DLD1 (cell line): ENCODE data around the gene ALKBH7.
"Not testable (repeated sequence)": the region's sequence is repeated elsewhere in the genome, so short reads cannot be mapped to it uniquely, and the experiment has no call there.

Experiments
- in situ Hi-C: cut with HindIII; loops from 2 replicates; pipeline ENCODE4 v1.10.0; 2017; ENCODE audit warnings: low sequenced_read_pairs

The ALKBH7 gene

DNA sequence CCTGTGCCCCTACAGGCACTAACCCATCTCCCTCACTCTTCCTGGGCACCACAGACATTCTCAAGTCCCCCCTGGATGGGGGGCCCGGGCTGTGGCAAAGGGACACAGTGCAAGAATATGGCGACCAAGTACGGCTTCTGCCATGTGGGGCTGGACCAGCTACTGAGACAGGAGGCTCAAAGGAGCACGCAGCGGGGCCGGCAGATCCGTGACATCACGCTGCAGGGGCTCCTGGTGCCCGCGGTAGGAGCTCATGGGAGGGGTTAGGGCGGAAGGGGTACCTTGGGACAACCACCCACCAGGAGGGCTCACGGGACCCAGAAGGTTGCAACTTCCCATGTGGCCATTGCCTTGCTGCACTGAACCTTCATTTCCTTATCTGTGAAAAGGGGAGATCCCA lies 23.7 kb downstream of the ALKBH7 start:
- in situ Hi-C loops, result no loop called here

DNA sequence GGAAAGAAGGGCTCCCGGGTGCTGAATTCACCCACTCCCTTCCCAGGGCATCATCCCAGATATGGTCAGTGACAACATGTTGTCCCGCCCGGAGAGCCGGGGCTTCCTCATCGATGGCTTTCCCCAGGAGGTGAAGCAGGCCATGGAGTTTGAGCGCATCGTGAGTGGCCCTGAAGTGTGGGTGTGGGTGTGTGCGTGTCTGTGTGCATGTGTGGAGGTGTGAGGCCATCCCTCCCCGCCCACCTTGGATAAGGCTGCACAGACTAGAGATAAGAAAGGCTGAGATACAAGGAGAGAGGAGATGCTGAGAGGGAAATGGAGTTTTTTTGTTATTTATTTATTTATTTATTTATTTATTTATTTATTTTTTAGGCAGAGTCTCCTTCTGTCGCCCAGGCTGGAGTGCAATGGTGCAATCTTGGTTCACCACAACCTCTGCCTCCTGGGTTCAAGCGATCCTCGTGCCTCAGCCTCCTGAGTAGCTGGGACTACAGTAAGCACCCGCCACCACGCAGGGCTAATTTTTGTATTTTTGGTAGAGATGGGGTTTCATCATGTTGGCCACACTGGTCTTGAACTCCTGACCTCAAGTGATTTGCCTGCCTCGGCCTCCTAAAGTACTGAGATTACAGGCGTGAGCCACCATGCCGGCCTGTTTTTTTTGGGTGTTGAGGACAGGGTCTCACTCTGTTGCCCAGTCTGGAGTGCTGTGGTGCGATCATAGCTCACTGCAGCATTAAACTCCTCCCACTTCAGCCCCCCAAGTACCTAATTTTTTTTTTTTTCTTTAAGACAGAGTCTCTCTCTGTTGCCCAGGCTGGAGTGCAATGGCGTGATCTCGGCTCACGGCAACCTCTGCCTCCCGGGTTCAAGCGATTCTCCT lies 27.7 kb downstream of the ALKBH7 start:
- in situ Hi-C loops, result not testable (repeated sequence)

- in situ Hi-C loops, result no loop called here
These were observed 29.5 kb downstream of the ALKBH7 start for GRCh38 chr19:6402058-6402457.

DNA sequence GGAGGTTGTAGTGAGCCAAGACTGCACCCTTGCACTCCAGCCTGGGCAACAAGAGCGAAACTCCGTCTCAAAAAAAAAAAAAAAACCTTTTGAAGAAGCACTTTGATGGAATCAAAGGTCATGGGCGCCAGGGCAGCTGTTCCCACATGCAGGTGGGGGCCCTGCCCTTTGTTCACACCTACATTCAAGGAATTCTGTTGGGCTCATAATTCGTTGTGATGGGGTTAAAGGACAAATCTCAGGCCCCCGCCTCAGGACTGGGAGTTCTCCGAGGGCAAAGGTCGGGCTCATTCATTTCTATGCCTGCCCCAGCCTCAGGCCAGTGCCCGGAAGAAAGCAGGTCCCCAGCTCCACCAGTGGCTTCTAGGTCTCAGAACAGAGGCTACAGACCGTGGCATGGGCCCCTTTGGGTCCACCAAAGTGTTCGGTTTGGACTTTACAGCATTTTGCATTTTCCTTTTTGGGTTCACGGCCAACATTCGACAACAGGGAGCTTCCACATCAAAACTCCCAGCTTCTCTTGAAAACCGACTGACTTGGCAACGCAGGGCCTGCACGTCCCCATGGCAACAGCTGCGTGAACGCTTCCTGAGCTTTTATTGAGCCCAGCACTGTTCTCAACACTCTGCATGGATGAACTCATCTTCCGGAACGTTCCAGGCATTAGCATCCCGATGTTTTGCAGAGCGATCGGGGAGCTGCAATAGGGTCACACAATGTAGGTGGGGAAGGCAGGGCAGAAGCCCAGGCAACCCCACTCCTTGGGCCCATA lies 30.4 kb downstream of the ALKBH7 start:
- in situ Hi-C loops, result no loop called here

GRCh38 chr19:6406401-6406800 lies 33.8 kb downstream of the ALKBH7 start:
- in situ Hi-C loops, result no loop called here

- in situ Hi-C loops, result no loop called here
These were observed 36.8 kb downstream of the ALKBH7 start for GRCh38 chr19:6409346-6409745.

DNA sequence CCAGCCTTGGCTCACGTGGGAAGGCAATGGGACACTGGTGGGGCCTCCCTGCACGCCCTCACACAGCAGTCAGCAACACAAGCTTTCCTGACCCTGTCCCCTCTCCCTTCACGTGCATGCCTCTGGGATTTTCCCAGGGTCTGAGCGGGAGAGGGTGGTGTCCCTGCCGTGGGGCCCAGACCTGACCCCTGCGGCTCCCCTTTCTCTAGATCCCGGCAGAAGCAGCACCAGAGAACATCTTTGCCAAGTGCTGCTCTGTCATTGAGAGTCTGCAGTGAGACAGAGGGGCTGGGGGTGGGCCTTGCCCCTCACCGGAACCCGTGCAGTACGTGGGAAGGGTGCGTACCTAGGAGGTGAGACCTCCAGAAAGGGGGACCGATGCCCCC lies 39.5 kb downstream of the ALKBH7 start:
- in situ Hi-C loops, result no loop called here

DNA sequence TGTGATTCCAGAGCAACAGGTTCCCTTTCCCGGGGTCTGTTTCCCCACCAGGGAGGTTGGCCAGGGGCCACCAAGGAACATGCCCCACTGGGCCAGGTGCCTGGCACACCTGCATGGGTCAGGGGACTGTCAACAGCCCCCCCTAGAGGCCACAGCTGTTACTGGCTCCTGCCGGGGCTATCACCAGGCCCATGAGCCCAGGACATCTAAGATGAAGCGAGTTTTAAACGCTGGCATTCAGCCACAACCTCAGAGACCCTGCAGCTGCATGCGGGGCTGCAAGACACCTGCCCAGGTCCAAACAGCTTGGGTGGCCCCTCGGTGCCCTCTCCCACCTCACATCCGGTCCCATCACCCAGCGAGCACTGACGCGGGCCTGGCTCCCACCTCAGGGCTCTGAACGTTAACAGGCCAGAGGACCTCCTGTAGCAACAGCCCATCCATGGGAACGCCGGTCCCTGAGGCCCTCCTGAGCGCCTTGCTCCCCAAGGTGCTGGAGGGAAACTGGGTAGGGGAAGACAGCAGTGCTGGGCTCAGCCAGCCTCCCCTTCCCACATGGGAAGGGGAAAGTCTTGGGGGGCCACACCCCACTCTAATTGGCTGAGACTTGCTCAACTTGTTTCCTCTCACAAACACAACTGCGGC lies 40.0 kb downstream of the ALKBH7 start:
- in situ Hi-C loops, result no loop called here

DNA sequence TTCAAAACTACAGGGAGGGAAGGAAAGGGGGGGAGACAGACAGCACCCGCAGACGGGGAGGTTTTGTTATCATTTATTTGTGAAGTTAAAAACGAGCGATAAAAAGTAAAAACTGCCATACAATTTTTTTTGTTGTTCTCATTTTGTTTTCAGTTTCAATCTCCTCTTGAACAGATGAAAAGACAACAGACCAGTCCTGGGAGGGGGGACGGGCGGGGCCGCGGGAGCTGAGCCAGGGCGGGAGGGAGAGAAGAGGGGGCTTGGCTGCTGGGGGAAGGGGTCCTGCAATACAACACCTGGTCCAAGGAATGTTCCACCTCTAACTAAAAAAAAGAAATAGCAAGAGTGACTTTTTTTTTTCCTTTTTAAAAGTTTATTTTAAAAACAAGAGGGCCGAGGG lies 40.7 kb downstream of the ALKBH7 start:
- in situ Hi-C loops, result no loop called here

DNA sequence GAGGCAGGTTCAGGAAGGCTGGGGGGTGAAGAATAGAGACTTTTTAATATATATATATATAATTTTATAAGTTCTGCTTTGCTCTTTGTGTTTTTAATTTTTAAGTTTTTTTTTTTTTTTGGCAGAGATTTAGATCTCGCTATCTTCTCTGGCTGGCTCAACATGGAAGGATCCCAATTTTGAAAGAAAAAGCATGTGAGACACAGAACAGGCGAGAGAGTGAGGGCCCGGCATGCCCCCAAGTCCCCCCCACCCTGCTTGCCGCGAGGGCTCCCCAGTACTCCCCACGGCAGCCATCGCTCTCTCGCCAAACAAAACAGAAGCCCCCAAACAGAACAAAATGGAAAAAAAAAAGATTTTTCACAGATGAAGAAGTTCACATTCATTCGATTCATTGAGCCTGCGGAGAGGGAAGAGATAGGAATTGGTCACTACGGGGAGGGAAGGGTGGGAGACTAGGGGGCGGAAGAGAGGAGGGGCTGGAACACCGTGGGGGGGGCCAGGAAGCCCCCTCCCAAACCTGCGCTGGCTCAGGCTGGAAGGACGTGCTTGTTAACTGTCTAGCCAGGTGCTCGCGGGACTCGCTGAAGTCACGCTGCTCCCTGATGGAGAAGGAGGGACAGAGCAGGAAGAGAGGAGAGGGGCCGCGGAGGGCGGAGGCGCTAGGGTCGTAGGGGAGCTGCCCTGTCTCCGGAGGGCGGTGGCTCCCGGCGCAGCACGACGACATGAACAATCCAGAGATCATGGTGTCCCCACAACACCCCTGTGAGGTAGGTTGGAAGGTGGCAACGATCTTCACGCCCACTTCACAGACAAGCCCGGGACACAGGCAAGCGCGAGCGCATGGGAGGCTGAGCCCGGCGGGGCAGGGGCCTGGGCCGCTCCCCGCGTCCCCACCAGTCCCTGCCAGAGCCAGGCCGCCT lies 41.4 kb downstream of the ALKBH7 start:
- in situ Hi-C loops, result no loop called here

DNA sequence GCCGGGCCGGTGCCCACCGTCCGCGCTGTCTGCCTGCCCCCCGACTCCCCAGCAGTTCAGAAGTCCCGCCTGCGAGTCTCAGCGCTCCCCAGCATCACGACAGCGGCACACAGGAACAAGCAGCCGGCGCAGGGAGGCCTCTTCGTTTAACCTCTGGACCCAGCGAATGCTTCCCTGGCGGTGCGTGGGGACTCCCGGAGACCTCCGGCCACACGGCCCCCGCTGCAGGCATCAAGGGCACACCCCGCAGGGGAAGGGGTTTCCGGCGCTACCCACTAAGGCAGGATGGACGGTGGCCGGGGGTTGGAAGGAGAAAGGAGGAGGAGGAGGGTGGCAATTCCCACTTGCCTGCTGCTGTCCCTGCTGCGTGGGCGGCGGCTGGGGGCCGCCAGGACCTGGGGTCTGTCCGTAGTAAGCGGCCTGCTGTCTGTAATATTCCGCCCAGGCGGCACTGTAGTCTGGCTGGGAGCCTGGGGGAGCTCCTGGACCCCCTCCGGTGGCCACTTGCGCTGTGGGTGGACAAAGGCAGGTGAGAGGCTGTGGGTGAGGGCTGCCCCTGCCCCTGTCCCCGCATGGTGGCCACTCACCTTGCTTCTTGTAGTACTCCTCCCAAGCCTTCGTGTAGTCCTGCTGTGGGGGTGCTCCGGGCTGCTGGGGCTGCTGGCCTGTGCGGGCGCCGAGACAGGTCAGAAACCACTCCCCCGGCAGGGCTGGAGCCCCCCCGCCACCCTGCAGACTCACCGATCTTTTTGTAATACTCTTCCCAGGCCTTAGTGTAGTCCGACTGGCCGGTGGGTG lies 42.4 kb downstream of the ALKBH7 start:
- in situ Hi-C loops, result no loop called here

- in situ Hi-C loops, result no loop called here
These were observed 43.1 kb downstream of the ALKBH7 start for GRCh38 chr19:6415591-6416190.

- in situ Hi-C loops, result no loop called here
These were observed 44.2 kb downstream of the ALKBH7 start for GRCh38 chr19:6416658-6417405.

DNA sequence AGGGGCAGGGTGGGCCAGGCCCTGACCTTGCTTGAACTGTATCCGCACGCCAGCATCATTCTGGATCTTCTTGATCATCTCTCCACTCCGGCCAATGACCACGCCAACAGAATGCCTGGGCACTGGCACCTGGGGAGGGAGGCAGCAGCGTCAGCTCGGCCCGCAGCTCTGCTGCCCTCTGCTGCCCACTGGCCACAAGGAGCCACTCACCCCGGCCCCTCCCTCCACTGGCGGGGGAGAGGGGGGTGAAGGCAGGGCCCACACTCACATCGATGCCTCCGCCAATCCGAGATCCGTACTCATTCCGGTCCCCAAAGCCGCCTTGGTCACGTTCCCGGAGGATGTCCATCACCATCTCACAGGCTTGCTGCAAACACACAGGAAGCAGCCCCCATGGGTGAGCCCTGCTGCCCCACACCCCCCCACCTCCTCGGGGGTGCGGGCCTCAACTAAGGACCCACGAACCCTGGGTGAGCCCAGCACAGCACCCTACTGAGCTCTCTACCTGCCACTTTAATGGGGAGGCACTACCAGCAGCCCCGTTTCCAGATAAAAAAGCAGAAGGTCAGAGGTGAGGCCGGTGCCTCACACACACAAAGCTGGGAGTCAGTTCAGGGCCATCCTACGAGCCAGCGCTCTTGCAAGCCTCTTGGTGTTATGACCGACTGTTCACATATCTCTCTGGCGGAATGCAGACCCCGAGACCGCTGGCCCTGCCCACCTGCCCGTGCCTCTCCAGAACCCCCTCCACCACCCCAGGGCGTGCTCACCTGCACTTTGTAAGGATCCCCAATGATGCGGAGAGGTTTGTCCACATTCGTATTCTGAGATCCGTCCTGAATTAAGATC lies 45.3 kb downstream of the ALKBH7 start:
- in situ Hi-C loops, result no loop called here

- in situ Hi-C loops, result no loop called here
These were observed 46.0 kb downstream of the ALKBH7 start for GRCh38 chr19:6418562-6418932.

- in situ Hi-C loops, result no loop called here
These were observed 48.8 kb downstream of the ALKBH7 start for GRCh38 chr19:6421075-6422014.
